BE2C (cell line): ENCODE measurements around the gene POMC.

Source experiments
- DNase-seq: peaks from one replicate; pipeline ENCODE4 v3.0.0-alpha.2; 2020
- H3K27me3 ChIP-seq: fragments of 250-450 bp; sonication (Bioruptor Pico); 2 replicates; pipeline ENCODE4 v1.5.1; 2020; ENCODE audit warnings: mild to moderate bottlenecking
- H3K36me3 ChIP-seq: fragments of 250-450 bp; sonication (Bioruptor Pico); 2 replicates; pipeline ENCODE4 v1.5.1; 2020; ENCODE audit warnings: mild to moderate bottlenecking
- H3K4me1 ChIP-seq: fragments of 250-450 bp; sonication (Bioruptor Pico); 2 replicates; pipeline ENCODE4 v1.5.1; 2020
- H3K4me3 ChIP-seq: 2 replicates; pipeline ENCODE4 v1.5.1; 2011; ENCODE audit warnings: low read depth, low read length
- H3K9me3 ChIP-seq: fragments of 250-450 bp; sonication (Bioruptor Pico); 2 replicates; pipeline ENCODE4 v1.5.1; 2020
- TF ChIP-seq, protein P1 (sequence below): IDR thresholded peaks from 2 replicates; pipeline ENCODE4 v1.5.1; 2012; ENCODE audit warnings: mild to moderate bottlenecking, low read depth, low read length

POMC gene

DNA sequence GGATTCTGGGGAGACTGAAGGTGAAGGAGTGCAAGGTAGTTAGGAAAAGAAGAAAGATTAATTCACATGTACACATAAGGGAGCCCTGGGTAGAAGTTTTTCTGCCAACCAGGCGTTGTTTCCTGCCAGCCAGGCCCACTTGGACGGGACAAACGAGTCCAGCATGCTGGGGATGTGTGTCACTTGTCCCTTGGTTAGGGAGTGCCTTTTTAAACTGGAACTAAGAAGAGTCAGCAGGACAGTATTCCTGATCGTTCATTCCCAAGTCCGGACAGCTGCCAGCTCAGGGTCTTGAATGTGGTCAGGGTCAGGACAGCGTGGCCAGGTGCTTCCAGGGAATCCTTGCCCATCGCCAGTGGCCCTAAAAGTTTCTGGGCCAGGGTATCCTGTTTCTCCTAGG, 43.2 kb downstream of the POMC start:
- DNase-seq: no peak
- H3K9me3 ChIP-seq: no peaks in the 10 kb centered on the region
- H3K4me3 ChIP-seq: no peak overlapping the region
- no peaks in the 10 kb centered on the region for H3K36me3 ChIP-seq
- no peaks in the 10 kb centered on the region for H3K27me3 ChIP-seq
- TF ChIP-seq, protein P1, sequence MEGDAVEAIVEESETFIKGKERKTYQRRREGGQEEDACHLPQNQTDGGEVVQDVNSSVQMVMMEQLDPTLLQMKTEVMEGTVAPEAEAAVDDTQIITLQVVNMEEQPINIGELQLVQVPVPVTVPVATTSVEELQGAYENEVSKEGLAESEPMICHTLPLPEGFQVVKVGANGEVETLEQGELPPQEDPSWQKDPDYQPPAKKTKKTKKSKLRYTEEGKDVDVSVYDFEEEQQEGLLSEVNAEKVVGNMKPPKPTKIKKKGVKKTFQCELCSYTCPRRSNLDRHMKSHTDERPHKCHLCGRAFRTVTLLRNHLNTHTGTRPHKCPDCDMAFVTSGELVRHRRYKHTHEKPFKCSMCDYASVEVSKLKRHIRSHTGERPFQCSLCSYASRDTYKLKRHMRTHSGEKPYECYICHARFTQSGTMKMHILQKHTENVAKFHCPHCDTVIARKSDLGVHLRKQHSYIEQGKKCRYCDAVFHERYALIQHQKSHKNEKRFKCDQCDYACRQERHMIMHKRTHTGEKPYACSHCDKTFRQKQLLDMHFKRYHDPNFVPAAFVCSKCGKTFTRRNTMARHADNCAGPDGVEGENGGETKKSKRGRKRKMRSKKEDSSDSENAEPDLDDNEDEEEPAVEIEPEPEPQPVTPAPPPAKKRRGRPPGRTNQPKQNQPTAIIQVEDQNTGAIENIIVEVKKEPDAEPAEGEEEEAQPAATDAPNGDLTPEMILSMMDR: no peak
- no peaks in the 10 kb centered on the region for H3K4me1 ChIP-seq

DNA sequence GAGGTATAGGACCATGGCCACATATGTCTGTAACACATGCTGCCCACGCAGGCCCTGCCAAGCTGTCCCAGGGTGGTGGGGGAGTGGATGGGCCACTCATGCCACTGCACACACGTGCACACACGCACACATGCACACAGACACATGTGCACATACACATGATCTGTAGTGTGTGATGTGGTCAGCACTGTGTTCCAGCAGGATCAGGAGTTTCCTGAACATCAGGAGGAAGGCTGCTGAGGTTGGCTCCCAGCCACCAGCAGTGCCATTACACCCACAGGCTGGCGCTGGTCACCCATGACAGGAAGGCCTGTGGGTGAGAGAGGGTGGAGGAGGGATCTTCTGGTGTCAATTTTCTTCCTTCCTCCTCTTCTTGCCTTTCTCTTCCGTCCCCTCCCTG, 44.7 kb downstream of the POMC start:
- no peak overlapping the region for H3K4me3 ChIP-seq
- TF ChIP-seq, protein P1: no peak
- no peak for DNase-seq
- no peaks in the 10 kb centered on the region for H3K9me3 ChIP-seq
- H3K4me1 ChIP-seq: no peaks in the 10 kb centered on the region
- no peaks in the 10 kb centered on the region for H3K36me3 ChIP-seq
- H3K27me3 ChIP-seq: no peaks in the 10 kb centered on the region

DNA sequence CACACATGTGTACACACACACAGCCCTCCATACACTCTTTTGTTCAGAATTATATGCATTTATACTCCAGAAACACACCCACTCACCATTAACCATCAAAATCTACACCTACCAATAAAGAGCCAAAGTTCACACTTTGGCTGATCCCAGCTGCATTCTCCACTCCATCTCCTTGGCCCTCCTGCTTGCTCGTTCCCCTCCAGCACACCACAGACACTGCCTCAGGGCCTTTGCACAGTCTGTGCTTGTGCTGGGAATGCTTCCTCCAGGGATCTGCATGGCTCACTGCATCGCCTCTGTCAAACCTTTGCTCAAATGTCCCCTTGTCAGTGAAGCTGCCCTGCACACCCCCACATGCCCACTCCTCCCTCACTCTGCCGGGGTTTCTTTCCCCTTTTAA, 46.0 kb downstream of the POMC start:
- no peaks in the 10 kb centered on the region for H3K36me3 ChIP-seq
- DNase-seq: no peak

DNA sequence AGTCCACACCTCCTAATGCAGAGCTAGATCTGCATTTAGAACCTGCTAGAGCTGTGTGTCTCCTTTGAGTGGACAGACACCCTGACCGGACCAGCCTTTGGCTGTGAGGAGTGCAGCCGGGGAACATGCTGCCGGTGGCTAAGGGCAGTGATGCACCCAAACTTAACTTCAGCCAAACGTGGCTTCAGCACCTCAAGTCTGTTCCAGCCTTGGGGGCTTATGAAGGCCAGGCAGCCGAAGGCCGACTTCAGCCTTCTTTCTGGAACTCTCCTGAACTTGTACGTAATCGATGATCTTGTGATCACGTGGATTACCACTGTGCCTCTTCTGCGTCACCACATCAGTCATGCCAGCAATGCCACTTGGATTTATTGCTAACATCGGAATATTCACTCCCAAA, 49.1 kb downstream of the POMC start:
- Histone ChIP-seq H3K9me3 (no peaks in the 10 kb centered on the region), H3K4me1 (no peaks in the 10 kb centered on the region; the same call in 1 of the 2 replicates), H3K36me3 (no peaks in the 10 kb centered on the region), H3K27me3 (no peaks in the 10 kb centered on the region), H3K4me3 (no peak overlapping the region)
- no peak for DNase-seq
- TF ChIP-seq, protein P1: no peak

More for the DNA sequence above, 46.0 kb downstream of the POMC start:
- TF ChIP-seq, protein P1: no peak
- no peak overlapping the region for H3K4me3 ChIP-seq
- H3K27me3 ChIP-seq: no peaks in the 10 kb centered on the region
- no peaks in the 10 kb centered on the region for H3K4me1 ChIP-seq
- no peaks in the 10 kb centered on the region for H3K9me3 ChIP-seq

DNA sequence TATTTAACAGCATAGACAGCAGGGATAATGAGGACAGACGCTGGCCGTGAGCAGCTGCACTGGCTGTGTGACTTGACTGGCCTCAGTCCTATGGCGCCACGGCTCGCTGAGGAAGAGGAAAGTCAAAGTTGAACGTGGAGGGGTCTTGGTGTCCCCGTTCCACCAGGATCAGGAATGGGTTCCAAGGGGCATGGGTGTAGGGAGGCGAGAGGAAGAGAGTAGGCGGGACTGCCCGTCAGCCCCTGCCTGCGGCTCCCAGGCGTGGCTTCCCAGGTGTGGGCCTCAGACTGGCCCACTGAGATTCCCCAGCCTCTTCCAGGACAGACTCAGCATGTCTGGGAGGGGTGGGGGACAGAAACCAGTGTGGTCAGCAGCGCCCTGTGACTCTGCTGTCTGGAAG, 51.4 kb downstream of the POMC start:
- Histone ChIP-seq H3K4me1 (no peaks in the 10 kb centered on the region; the same call in 1 of the 2 replicates), H3K27me3 (no peaks in the 10 kb centered on the region), H3K4me3 (no peak overlapping the region), H3K36me3 (no peaks in the 10 kb centered on the region), H3K9me3 (no peaks in the 10 kb centered on the region)
- no peak for DNase-seq
- TF ChIP-seq, protein P1: no peak

DNA sequence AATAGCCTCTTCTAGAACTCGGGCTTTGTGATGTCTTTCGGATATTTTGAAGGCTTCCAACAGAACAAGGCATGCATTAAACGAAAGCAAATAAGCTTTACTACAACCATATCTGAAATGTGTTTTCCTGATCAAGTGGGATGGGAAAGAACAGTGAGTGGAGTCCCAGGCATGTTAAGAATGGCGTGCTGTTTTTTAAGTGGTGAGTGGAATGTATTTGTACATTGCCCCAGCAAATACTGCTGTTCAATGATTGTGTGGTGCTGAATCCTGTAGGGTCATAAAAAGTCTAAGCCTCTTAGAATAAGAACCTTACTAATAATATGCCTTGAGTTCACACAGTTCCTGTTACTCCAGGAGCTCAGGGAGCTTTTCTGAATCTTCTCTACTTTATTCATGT, 52.5 kb downstream of the POMC start:
- Histone ChIP-seq H3K9me3 (no peaks in the 10 kb centered on the region), H3K4me1 (no peaks in the 10 kb centered on the region; the same call in 1 of the 2 replicates), H3K4me3 (no peak overlapping the region), H3K27me3 (no peaks in the 10 kb centered on the region), H3K36me3 (no peaks in the 10 kb centered on the region)
- DNase-seq: no peak
- TF ChIP-seq, protein P1: no peak
